ENCODE results near the gene PCGF3.
"Not testable (repeated sequence)": the region's sequence is repeated elsewhere in the genome, so short reads cannot be mapped to it uniquely, and the experiment has no call there.

The PCGF3 gene

DNA sequence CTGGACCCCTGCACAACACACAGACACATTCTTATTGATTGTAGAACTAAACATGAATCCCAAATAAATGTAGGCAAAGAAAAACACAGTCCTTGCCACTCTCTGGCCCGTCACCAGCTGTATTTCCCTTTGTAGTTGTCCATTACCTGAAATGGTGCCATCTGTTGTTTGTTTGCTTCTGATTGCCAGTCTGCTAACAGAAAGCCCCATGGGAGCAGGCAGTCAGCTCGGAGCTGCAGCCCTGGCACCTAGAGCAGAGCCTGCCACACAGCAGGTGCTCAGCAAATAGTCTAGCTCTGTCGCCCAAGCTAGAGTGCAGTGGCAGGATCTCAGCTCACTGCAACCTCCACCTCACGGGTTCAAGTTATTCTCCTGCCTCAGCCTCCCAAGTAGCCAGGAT is 91.4 kb downstream of the PCGF3 start:
- no peak overlapping the region for H3K4me3 Mint-ChIP-seq
- DNase-seq (ENCODE audit: low spot score in 2 of 2) (no peak), ATAC-seq (no peak)
- H3K36me3 Mint-ChIP-seq, result no peaks in the 10 kb centered on the region
- no peak overlapping the region for H3K27ac Mint-ChIP-seq
- no peaks in the 10 kb centered on the region for H3K9me3 Mint-ChIP-seq
- H3K4me1 Mint-ChIP-seq, result peaks cover 38% of the 10 kb centered on the region

DNA sequence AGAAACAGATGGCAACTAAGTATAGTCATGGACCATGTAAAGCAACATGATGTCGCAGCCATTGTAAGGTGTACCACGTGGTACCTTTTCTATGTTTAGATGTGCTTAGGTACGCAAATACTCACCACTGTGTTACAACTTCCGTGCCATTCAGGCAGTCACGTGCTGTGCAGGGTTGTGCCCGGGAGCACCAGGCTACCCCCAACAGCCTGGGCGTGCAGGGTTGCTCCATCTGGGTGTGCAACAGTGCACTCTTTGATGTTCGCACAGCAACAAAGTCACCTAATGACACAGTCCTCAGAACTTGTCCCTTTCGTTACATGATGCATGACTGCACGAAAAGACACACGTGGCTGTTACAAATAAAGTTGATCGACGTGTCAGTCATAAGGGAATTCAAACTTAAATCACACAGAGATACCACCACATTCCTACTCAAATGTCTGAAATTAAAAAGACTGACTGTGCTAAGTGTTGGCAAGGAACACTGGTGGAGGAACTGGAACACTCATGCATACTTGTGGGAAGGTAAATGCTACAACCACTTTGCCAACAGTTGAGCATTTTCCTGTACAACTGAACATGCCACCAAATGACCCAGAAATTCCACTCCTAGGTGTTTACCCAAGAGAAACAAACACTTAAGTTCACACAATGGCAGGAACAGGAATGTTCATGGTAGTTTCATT is 95.9 kb downstream of the PCGF3 start:
- Mint-ChIP-seq H3K9me3 (no peaks in the 10 kb centered on the region), H3K4me3 (no peak overlapping the region), H3K36me3 (no peaks in the 10 kb centered on the region), H3K4me1 (peaks cover 15% of the 10 kb centered on the region), H3K27ac (no peak overlapping the region)
- DNase-seq (ENCODE audit: low spot score in 2 of 2) (no peak), ATAC-seq (no peak)

GRCh38 chr4:803884-804283 is 98.3 kb downstream of the PCGF3 start:
- Mint-ChIP-seq H3K36me3 (no peaks in the 10 kb centered on the region), H3K9me3 (no peaks in the 10 kb centered on the region), H3K4me1 (peaks cover 12% of the 10 kb centered on the region), H3K27ac (no peak overlapping the region), H3K4me3 (no peak overlapping the region)
- DNase-seq (ENCODE audit: low spot score in 2 of 2) (no peak), ATAC-seq (no peak)

DNA sequence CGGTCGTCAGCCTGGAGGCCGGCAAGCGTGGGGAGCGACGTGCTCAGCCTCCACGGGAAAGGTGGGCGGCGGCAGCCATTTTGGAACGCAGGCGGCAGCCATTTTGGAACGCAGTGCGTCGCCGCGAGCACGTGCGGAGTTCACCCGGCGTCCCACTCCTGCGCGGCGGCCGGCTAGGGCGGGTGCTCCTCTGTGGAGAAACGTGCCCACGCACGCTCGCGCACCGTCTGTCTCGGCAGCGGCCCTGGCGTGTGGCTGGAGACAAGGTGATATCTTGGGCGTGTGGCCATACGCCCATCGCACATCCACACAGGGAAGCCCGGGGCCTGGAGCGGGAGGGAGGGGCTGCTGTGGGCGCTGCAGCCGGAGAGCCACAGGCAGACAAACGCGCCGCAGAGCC is 99.2 kb downstream of the PCGF3 start:
- no peaks in the 10 kb centered on the region for H3K36me3 Mint-ChIP-seq
- DNase-seq (ENCODE audit: low spot score in 2 of 2), result no peak
- no peak overlapping the region for H3K27ac Mint-ChIP-seq
- ATAC-seq, result no peak
- H3K4me1 Mint-ChIP-seq, result peaks cover 4% of the 10 kb centered on the region
- no peaks in the 10 kb centered on the region for H3K9me3 Mint-ChIP-seq
- H3K4me3 Mint-ChIP-seq, result no peak overlapping the region

DNA sequence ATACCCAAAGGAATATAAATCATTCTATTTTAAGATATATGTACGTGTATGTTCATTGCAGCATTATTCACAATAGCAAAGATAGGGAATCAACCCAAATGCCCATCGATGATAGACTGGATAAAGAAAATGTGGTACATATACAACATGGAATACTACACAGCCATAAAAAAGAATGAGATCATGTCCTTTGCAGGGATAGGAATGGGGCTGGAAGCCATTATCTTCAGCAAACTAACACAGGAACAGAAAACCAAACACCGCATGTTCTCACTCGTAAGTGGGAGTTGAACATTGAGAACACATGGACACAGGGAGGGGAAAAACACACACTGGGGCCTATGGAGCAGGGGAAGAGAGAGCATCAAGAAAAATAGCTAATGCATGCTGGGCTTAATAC is 101.3 kb downstream of the PCGF3 start:
- not testable (repeated sequence) for H3K27ac Mint-ChIP-seq; ATAC-seq; H3K9me3 Mint-ChIP-seq; H3K4me3 Mint-ChIP-seq; DNase-seq (ENCODE audit: low spot score in 2 of 2); H3K36me3 Mint-ChIP-seq; H3K4me1 Mint-ChIP-seq

DNA sequence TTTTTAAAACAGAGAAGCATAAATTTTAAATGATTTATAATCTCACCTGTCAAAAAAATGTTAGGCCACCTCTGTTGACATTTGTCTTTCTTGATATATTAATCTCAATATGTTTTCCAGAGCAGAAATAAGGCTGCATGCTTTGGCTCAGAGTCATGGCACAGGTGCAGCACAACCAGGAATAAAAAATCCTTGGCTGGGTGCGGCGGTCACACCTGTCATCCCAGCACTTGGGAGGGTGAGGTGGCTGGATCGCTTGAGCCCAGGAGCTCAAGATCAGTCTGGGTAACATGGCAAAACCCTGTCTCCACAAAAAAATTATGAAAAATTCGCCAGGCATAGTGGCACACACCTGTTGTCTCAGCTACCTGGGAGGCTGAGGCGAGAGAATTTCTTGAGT is 102.2 kb downstream of the PCGF3 start:
- Mint-ChIP-seq H3K36me3 (no peaks in the 10 kb centered on the region), H3K27ac (no peak overlapping the region), H3K9me3 (no peaks in the 10 kb centered on the region), H3K4me1 (no peaks in the 10 kb centered on the region), H3K4me3 (no peak overlapping the region)
- DNase-seq (ENCODE audit: low spot score in 2 of 2), result no peak
- ATAC-seq, result no peak

DNA sequence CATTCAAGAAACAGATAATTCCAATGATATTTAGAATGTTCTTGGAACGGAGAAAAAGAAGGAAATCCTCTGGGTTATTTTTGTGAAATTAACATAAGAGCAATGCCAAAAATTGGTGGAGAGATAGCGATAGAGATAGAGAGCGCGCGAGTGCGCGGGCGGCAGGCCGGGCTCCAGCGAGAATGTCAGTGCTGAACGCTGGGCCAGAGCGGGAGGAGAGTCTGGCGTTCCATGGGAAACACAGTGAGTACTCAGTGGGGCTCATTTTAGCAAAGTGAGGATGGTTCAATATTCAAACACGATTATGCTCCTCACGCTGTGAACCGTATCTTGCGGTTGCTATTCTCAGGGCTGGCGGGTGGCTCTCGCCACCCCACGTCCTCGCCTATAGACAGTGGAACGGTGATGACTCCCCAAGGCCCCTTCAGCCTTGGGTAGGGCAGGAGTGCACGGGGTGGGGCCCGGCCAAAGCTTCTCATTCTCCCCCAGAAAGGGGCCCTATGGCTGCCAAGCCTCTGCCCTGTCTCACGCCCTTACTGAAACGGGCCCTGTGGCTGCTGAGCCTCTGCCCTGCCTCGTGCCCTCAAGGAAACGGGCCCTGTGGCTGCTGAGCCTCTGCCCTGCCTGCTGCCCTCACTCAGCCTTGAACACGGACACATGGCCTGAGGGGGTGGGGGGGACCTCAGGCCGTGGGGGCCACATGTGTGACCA is 103.4 kb downstream of the PCGF3 start:
- no peaks in the 10 kb centered on the region for H3K9me3 Mint-ChIP-seq
- DNase-seq (ENCODE audit: low spot score in 2 of 2), result no peak
- no peak for ATAC-seq
- H3K4me3 Mint-ChIP-seq, result no peak overlapping the region
- no peaks in the 10 kb centered on the region for H3K36me3 Mint-ChIP-seq
- H3K27ac Mint-ChIP-seq, result no peak overlapping the region
- no peaks in the 10 kb centered on the region for H3K4me1 Mint-ChIP-seq

DNA sequence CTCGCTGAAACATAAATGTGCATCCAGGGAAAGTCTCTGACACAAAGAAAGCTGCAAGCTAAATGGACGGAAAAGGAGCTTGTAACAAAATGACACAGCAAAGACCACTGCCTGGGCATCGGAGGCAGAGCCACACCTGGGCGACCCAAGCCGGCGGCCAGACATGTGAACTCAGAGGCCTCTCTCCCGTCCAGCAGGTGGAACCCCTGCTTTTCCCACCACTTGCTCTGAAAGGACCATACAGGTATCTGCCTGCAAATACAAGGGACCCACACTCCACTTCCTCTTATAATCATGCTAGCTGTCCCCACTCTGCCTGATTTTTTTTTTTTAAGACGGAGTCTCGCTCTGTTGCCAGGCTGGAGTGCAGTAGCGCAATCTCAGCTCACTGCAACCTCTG is 108.3 kb downstream of the PCGF3 start:
- no peak for DNase-seq (ENCODE audit: low spot score in 2 of 2)
- Mint-ChIP-seq H3K4me1 (no peaks in the 10 kb centered on the region), H3K4me3 (no peak overlapping the region), H3K27ac (no peak overlapping the region), H3K9me3 (no peaks in the 10 kb centered on the region), H3K36me3 (no peaks in the 10 kb centered on the region)
- no peak for ATAC-seq

- Mint-ChIP-seq H3K9me3 (no peaks in the 10 kb centered on the region), H3K27ac (no peak overlapping the region), H3K4me3 (no peak overlapping the region), H3K4me1 (no peaks in the 10 kb centered on the region), H3K36me3 (no peaks in the 10 kb centered on the region)
- DNase-seq (ENCODE audit: low spot score in 2 of 2) (no peak), ATAC-seq (no peak)
These were observed 108.7 kb downstream of the PCGF3 start for GRCh38 chr4:814312-814850.

DNA sequence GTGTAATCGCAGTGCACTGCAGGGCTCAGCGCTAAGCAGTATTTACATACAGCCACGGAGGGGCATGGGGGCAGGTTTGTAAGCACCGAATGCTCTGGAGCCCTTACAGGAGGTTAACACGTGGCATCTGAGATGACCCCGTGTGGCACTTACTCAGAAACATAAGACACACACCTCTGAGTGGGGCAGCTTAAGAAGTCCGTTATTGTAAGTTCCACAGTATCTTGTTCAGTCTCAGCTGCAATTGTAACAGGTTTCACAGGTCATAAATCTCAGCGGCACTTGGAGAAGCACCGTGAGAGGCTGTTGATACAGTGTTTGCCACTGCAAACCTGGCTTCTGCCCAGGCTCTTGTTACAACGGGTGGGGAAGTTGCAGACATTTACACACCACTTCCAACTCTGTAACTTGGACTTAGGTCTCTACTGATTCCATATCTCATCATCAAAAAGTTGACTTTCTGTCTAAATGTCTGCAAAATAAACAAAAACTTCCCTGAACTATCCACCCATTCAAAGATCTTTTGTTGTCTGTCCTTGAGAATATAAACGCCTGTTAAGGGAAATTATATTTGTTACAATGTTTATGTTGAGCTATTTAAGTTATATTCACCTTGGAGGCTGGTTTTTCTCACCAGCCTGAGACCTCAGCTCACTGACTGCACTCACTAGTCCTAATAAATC is 110.0 kb downstream of the PCGF3 start:
- ATAC-seq (no peak), DNase-seq (ENCODE audit: low spot score in 2 of 2) (no peak)
- no peak overlapping the region for H3K27ac Mint-ChIP-seq
- no peaks in the 10 kb centered on the region for H3K36me3 Mint-ChIP-seq
- H3K4me3 Mint-ChIP-seq, result no peak overlapping the region
- H3K9me3 Mint-ChIP-seq, result no peaks in the 10 kb centered on the region
- H3K4me1 Mint-ChIP-seq, result no peaks in the 10 kb centered on the region

DNA sequence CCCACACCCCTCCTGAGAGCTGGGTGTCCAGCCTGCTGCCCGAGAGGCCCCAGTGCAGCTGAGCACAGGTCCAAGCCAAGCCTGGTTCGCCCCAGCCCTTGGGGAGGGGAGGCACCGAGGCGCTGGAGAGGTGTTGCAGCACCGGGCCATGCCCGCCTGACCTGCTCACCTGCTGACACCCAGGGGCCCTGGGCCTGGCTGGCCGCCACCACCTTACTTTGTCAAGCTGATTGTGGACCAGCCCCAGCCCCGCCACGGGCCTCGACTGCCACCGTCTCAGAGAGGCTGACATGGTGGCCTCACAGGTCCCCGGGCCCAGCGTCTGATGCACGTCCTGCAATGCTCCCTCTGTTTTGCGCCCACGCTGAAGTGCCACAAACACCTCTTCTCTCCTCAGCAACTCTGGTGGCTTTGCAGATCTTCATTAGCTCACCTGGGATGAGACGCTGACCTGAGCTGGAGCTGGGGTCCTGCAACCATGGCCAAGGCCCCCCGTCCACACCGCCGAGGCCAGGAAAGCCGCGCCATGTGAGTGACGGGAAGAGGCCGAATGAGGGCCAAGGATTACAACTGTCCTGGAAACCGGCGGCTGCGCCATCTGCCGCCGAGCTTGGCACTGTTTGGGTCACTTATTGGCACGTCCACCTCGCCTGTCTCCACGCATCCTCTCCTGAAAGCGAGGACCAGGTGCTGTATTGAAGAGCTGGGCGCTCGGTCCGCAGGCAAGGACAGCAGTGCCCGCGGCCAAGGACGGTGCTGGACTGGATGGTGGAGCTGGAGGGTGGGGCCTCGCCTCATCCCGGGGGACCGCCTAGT is 112.7 kb downstream of the PCGF3 start:
- ATAC-seq (no peak), DNase-seq (ENCODE audit: low spot score in 2 of 2) (no peak)
- Mint-ChIP-seq H3K27ac (no peak overlapping the region), H3K4me1 (peaks cover 8% of the 10 kb centered on the region), H3K4me3 (no peak overlapping the region), H3K36me3 (no peaks in the 10 kb centered on the region), H3K9me3 (no peaks in the 10 kb centered on the region)

DNA sequence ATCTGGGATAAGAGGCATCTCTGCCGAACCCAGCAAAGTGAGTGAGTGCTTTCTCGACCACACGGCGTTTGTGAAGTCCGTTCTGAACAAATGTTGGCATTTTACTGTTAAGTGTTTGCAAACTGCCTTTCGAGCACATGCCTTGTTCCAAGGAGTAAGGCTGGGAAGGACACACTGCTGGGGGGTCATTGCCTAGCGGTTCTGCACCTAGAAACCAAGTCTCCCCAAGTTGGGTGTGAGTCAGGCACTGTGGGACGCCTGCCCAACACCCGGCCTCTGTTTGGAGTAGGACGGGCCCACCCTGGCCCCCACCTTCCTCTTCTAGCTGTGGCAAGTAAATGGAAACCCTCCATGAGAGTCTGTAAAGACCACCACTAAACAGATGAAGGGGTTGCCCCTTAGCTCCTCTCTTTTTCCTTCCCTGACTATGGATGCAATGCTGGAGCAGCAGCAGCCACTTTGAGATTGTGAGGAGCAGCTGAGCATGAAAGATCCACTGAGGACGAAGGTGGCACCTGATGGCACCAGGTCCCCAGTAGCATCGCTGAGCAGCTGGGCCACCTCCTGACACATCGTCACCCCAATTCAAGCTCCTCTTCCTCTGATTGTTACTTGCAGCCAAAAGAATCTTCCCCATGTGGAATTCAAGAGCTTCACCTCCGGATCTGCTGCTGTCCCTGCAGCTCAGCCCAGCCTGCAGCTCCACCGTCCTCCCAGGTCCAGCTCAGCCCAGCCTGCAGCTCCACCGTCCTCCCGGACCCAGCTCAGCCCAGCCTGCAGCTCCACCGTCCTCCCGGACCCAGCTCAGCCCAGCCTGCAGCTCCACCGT is 114.0 kb downstream of the PCGF3 start:
- no peak overlapping the region for H3K4me3 Mint-ChIP-seq
- peaks cover 11% of the 10 kb centered on the region for H3K4me1 Mint-ChIP-seq
- no peaks in the 10 kb centered on the region for H3K36me3 Mint-ChIP-seq
- ATAC-seq (no peak), DNase-seq (ENCODE audit: low spot score in 2 of 2) (no peak)
- H3K27ac Mint-ChIP-seq, result no peak overlapping the region
- no peaks in the 10 kb centered on the region for H3K9me3 Mint-ChIP-seq

Measured in stimulated activated effector memory CD8-positive, alpha-beta T cell treated with anti-CD3 and anti-CD28 coated beads, Interleukin-12 subunit alpha, Interleukin-12 subunit beta, amount 100 ng/mL, for 72 hours (primary cell).